GM21717 (cell line): ENCODE results near the gene ELAPOR1.

Experiments used
- ATAC-seq: cut with Tn5 transposase; IDR thresholded peaks from one replicate; pipeline ENCODE4 v1.9.1; 2021; ENCODE audit warnings: mild to moderate bottlenecking, moderate library complexity; ENCODE audit not compliant: unreplicated experiment

The ELAPOR1 gene

GRCh38 chr1:109113590-109114341 lies at the start of gene ELAPOR1:
Gene ELAPOR1 (plus strand): TSS chr1:109114115. CDS start chr1:109114184, 69 bp downstream.
- peak; percentile 46 for ATAC-seq

GRCh38 chr1:109065137-109065536 lies 48.8 kb upstream of the ELAPOR1 start:
- ATAC-seq = no peak

GRCh38 chr1:109067883-109068282 lies 46.0 kb upstream of the ELAPOR1 start:
- no peak for ATAC-seq

GRCh38 chr1:109069294-109069693 lies 44.6 kb upstream of the ELAPOR1 start:
- ATAC-seq = no peak

- peak; percentile 99 for ATAC-seq
Measured at GRCh38 chr1:109075531-109076490, 38.1 kb upstream of the ELAPOR1 start, which contains the start of gene TAF13. Gene TAF13 (minus strand): TSS chr1:109076003. CDS start chr1:109075947, 56 bp downstream.

GRCh38 chr1:109078317-109078716 lies 35.6 kb upstream of the ELAPOR1 start:
- ATAC-seq = no peak

GRCh38 chr1:109079240-109079622 lies 34.7 kb upstream of the ELAPOR1 start:
- ATAC-seq = no peak

- no peak for ATAC-seq
Measured at GRCh38 chr1:109080441-109081082, 33.4 kb upstream of the ELAPOR1 start.

GRCh38 chr1:109083501-109083900 lies 30.4 kb upstream of the ELAPOR1 start:
- ATAC-seq = no peak

- no peak for ATAC-seq
Measured at GRCh38 chr1:109083923-109084322, 30.0 kb upstream of the ELAPOR1 start.

- ATAC-seq = no peak
Measured at GRCh38 chr1:109084563-109085517, 29.1 kb upstream of the ELAPOR1 start.

- no peak for ATAC-seq
Measured at GRCh38 chr1:109089242-109090015, 24.5 kb upstream of the ELAPOR1 start.

- ATAC-seq = peak; percentile 87
Measured at GRCh38 chr1:109090196-109091077, 23.5 kb upstream of the ELAPOR1 start, which contains the start of gene TMEM167B. Gene TMEM167B (plus strand): TSS chr1:109090764. CDS start chr1:109090873, 109 bp downstream.

GRCh38 chr1:109091078-109091838 lies 22.7 kb upstream of the ELAPOR1 start:
- ATAC-seq = peak; percentile 56

- ATAC-seq = no peak
Measured at GRCh38 chr1:109091839-109092193, 22.1 kb upstream of the ELAPOR1 start.

GRCh38 chr1:109094377-109094803 lies 19.5 kb upstream of the ELAPOR1 start:
- no peak for ATAC-seq

GRCh38 chr1:109094871-109095270 lies 19.0 kb upstream of the ELAPOR1 start:
- ATAC-seq = no peak
